ENCODE results near the gene BCAS1.

- TF ChIP-seq, protein P1, sequence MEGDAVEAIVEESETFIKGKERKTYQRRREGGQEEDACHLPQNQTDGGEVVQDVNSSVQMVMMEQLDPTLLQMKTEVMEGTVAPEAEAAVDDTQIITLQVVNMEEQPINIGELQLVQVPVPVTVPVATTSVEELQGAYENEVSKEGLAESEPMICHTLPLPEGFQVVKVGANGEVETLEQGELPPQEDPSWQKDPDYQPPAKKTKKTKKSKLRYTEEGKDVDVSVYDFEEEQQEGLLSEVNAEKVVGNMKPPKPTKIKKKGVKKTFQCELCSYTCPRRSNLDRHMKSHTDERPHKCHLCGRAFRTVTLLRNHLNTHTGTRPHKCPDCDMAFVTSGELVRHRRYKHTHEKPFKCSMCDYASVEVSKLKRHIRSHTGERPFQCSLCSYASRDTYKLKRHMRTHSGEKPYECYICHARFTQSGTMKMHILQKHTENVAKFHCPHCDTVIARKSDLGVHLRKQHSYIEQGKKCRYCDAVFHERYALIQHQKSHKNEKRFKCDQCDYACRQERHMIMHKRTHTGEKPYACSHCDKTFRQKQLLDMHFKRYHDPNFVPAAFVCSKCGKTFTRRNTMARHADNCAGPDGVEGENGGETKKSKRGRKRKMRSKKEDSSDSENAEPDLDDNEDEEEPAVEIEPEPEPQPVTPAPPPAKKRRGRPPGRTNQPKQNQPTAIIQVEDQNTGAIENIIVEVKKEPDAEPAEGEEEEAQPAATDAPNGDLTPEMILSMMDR (IDR thresholded peaks at IDR 0.05), result no peak
- TF ChIP-seq POLR2A (IDR thresholded peaks at IDR 0.05) (no peak), EP300 (IDR thresholded peaks at IDR 0.05) (no peak)
Measured at GRCh38 chr20:54040531-54040930, 29.9 kb downstream of the BCAS1 start.
